Anterior cingulate cortex (tissue), 58 donors: Measurements from ENCODE around the gene BABAM2.
"Not testable (repeated sequence)": the region's sequence is repeated elsewhere in the genome, so short reads cannot be mapped to it uniquely, and the experiment has no call there.

Experiments
- DNase-seq, 58 donors: peaks; one replicate each; lab custom pipeline; 2025; lab: John Stamatoyannopoulos, UW

Gene BABAM2

DNA sequence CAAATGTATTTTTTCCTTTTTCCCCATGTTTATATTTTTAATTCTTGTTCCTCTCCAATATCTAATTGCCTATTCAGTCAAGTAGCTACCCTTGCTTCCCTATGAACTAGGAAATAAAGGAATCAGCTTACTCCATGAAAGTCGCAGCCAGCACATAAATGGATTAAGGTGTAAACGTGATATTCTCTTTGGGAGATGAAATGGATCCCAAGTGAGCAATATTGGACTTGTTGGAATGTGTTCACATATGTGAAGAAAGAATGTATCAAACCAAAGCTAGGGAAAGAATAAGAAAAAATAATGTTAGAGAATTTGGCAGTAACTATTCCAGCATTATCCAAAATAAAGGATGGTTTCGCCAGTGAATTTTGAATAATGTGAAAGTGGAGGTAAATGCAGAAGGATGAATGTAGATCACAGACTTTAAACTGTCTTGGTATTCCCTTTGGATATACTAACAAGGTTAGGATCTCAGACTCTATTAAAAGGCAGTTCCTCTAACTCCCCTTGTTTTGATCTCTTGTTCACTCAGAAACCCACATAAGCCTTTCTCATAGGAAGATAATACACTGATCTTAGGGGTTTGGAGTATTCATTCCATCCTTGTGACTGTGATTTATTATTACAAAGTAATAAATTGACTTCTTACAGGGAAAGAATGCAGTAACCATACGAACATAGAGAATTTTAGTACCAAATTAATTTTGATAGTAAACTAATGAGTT lies 208.1 kb downstream of the BABAM2 start:
- DNase-seq = no peak

DNA sequence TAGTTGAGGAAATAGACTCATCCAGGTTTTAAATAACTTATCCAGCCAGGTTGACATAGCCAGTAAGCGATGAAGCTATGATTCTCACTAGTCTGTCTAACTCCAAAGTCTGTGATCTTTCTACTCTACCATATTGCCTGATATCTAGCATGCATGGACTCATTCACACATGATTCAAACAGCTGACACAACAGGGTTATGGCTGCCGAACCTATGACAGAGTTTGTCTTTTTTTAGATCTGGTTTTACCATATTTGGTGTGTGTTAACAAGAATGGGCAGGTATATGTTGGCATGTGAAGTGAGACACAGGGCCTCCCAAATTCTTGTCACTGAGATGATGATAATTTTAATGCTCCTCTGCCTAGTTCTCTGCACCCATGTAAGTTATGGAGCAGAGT lies 210.6 kb downstream of the BABAM2 start:
- DNase-seq = no peak

GRCh38 chr2:28101892-28102291 lies 211.4 kb downstream of the BABAM2 start:
- DNase-seq = no peak

DNA sequence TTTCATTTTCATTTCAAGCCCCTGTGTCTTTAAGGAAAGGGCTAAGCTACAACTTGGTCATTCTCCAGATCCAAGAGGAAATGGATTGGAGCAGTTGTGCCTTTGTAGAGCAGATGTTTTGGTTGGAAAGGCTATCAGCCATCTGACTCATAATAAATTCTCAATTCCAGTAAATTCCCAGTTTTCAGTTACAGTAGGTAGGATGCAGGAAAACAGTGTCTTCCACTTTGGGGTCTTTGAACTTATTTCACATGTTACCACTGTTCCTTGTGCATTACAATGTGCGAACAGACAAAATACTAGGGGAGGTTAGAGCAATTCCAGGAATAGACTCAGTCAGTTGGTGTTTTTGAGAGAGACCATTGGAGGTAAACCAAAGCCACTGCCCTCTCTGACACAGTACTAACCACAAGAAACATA lies 211.9 kb downstream of the BABAM2 start:
- DNase-seq = no peak

DNA sequence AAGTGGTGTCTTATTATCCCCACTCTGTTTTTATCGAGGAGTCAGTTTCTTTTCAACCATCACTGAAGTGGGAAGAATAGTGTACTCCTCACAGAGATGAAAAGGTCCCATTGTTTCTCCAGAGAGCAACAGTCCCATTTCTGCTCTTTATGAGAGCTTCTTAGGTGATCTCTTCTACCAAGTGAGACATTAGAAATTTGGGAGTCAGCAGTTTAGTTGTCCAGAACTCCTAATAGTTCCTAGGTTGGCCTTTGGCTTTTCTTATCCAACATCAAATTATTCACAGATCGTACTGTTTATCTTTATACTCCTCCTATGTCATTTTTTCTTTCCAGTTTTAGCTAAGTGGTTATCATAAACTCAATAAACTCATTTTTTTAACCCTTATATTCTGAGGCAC lies 213.1 kb downstream of the BABAM2 start:
- no peak for DNase-seq

DNA sequence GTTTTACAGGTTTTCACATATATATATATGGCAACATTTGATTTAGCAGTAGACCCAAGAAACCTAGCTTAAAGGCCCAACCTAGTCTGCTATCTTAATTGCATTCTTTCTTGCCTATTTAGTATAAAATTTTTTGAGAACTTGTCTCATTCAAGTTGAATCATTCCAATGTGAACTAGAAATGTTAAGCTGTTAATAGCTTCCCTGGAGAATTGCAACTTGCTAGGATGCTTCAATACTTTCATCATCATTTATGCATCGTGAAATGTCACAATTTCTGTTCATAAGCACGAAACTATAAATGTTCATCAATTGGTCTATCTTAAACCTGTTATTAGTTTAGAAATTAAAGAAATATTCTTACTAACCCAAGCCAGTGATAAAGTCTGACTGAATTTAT lies 217.6 kb downstream of the BABAM2 start:
- no peak for DNase-seq

DNA sequence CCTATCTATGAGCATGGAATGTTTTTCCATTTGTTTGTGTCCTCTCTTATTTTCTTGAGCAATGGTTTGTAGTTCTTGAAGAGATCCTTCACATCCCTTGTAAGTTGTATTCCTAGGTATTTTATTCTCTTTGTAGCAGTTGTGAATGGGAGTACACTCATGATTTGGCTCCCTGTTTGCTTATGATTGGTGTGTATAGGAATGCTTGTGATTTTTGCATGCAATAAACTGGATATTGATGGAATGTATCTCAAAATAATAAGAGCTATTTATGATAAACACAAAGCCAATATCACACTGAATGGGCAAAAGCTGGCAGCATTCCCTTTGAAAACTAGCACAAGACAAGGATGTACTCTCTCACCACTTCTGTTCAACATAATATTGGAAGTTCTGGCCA lies 223.2 kb downstream of the BABAM2 start:
- not testable (repeated sequence) for DNase-seq

- DNase-seq = no peak
Measured at GRCh38 chr2:28117104-28117596, 226.6 kb downstream of the BABAM2 start.

- DNase-seq = no peak
Measured at GRCh38 chr2:28119631-28120030, 229.1 kb downstream of the BABAM2 start.

DNA sequence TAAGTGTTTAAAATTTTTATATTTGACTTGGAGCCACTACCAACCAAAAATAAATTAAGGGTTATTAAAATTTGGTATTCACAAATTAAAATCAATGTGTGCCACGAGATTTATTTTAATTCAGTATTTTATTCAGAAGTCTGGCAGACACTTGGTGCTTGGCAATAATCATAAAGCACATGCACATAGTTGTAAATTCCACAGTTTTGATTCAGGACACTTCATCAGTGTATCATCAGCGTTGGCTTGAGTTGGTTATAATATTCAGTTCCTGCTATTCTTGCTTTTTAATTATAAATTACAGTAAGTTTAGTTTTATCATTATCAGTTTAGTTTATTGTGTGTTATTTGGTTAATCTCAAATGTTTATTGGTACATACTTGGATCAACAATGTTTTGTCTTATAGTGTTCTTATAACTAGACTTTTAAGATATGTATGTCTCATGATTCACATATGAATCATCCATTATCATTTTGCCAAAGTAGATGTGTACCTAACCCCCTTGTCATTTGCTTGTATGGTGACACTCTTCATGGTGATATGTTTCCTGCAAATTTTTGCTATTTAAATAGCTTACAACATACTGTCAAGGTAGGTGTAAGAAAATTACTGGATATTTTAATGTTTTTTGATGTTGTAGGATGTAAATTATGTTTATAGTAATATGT lies 237.9 kb downstream of the BABAM2 start:
- no peak for DNase-seq

GRCh38 chr2:28129955-28130695 lies 239.6 kb downstream of the BABAM2 start:
- no peak for DNase-seq

DNA sequence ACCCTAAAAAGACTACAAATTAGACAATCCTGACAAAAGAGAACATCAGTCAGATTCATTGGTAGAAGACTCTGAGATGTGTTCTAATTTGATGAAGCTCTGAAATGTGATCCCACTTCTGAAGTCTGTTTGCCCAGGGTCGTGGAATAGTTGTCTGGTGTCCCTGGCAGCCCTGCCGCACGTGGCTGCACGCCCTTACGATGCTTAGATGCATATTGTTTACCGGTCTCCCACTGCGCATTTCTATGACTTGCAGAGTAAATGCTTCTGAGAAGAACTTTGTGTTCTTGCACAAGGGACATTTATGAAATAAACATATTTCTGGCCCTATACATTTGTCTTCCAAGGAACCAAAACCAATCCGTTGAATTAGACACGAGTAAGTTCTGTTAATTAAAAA lies 243.2 kb downstream of the BABAM2 start:
- no peak for DNase-seq

GRCh38 chr2:28134262-28134812 lies 243.8 kb downstream of the BABAM2 start:
- peak in 1 of 58 donors; percentile 30 for DNase-seq

GRCh38 chr2:28134857-28135256 lies 244.3 kb downstream of the BABAM2 start:
- no peak for DNase-seq

- no peak for DNase-seq
Measured at GRCh38 chr2:28135324-28135723, 244.8 kb downstream of the BABAM2 start.

DNA sequence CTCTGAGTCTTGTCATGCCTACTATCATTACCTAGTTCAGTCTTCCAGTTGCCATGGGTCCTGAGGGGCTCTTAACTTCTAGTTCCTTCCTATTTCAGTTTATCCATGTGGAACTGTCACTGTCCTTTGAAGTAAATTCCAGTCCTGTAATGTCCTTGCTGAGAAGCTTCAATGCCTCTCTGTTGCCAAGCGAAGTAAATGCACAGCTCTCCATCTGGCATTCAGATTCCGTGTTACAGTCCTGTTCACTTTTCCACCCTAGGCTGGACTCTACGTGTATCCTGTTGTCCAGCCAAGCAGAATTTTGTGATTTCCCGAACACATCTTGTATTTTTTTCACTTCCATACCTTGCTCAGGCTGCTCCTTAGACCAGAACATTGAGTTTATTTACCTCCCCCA lies 245.3 kb downstream of the BABAM2 start:
- no peak for DNase-seq

DNA sequence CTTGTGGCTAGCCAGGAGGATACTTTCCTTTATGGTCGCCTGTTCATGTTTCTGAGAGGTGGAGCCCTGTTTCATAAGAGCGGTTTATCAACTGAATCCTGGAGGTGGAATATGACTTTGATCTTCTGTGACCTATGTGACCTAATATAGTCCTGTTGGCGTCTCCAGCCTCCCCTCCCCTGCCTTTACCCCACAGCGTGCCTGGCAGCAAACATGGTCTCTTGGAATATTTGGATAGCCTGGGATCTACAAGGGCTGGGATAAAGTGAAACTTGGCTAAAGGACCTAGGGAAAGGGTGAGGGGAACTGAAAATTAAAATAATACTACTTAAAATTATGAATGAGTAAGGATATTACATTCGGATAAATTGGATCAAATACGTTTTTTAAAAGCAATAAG lies 246.0 kb downstream of the BABAM2 start:
- no peak for DNase-seq

DNA sequence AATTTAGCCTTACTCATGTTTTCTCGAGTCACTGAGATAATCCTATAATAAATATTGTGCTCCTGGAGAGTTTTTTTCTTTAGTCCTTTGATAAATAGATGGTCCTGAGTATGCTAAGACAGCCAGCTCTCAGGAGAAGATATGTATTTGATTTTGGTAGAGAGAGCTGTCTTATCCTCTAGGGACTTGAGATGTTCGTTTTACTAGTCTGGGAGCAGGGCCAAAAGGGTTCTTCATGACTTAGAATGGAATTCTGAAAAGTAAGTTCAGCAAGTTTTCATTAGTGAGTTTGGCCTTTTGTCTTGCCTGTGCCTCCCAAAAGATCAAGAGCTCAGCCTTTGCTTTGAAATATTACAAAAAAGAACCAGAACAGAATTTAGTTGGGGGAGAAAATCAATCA lies 246.7 kb downstream of the BABAM2 start:
- DNase-seq = no peak

GRCh38 chr2:28142386-28142785 lies 251.9 kb downstream of the BABAM2 start:
- no peak for DNase-seq

- peak in 1 of 58 donors; percentile 24 for DNase-seq
Measured at GRCh38 chr2:28148000-28148399, 257.5 kb downstream of the BABAM2 start.

DNA sequence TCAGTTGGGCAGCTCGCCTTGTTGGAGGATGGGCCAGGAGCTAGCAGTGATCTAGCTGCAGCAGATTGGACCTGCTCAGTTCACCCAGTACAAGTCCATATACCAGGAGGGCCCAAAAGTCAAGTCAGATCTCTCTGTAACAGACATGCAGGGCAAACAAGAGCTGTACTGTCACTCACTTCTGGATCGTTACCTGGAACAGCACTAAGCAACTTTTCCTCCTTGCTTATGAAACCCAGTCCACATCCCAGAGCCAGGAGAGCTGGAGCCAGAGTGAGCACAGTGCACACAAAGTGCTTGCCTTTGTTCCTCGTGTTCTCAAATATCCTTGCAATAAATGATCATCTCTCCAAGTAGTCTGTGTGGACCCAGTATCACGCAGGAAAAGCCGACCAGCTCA lies 258.0 kb downstream of the BABAM2 start:
- DNase-seq = peak in 2 of 58 donors; percentile 8 to 31
